Measurements from ENCODE around the gene NDUFB10. TPM values are rescaled to one million over a fixed set of nuclear protein-coding genes. Genes with fewer than 3 reads are reported as not detected.

NDUFB10 gene
- total RNA-seq, 1 donor from 2014 or later = 128 TPM

GRCh38 chr16:1987198-1987597, 27.9 kb downstream of the NDUFB10 start:
- no peak for TF ChIP-seq CTCF (conservative IDR thresholded peaks at IDR 0.05)
- Mint-ChIP-seq H3K9me3 (no peaks in the 10 kb centered on the region), H3K4me1 (peaks cover 29% of the 10 kb centered on the region), H3K36me3 (ENCODE audit: low read depth) (peaks cover 18% of the 10 kb centered on the region), H3K27me3 (ENCODE audit: low read depth) (peaks cover 68% of the 10 kb centered on the region), H3K4me3 (peak overlapping the region; percentile 78), H3K27ac (ENCODE audit: unreplicated experiment) (no peak overlapping the region)
- DNase-seq (ENCODE audit: low read depth, low spot score) = no peak

DNA sequence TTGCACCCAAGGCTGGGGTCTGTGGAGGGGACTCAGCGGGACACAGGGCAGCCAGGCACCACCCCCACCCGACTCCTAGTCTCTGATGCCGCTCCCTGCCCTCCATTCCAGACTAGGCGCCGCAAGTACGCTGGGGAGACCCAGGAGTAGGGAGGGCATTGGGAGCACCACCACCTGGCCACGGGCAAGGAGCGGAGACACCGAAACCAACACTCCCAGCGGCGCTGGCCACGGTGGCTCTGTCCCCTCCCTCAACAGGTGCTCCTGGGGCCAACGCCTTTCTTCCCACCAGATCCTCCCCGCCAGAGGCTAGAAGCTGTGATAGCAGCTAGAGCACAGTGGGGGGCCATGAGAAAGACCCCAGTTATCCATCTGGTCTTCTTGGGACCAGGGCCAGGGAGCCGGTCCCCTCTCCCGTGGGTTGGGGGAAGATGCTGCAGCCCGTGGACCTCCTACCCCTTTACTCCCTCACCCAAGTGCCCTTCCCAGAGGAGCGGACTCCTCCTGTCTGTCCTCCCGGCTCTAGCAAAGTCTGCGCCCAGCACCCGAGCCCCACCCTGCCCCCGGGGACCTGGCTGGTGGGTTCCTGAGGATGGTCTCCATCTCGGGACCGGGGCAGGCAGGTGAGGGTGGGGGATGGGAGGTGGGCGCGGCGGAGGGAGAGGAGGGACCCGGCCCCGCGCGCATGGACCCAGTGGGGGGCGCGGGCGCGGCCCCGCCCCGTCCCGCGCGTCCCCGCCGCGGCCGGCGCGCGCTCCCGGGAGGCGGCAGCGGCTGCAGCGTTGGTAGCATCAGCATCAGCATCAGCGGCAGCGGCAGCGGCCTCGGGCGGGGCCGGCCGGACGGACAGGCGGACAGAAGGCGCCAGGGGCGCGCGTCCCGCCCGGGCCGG, 30.1 kb downstream of the NDUFB10 start, which contains the start of gene SYNGR3:
SYNGR3 (plus strand) TSS at position 762 of the 892 bp plus-strand sequence. CDS start 133 bp downstream, outside the sequence.
- Mint-ChIP-seq H3K36me3 (ENCODE audit: low read depth) (peaks cover 20% of the 10 kb centered on the region), H3K4me1 (peaks cover 16% of the 10 kb centered on the region), H3K9me3 (no peaks in the 10 kb centered on the region), H3K27ac (ENCODE audit: unreplicated experiment) (no peak within 1 kb of the TSS), H3K4me3 (peak within 1 kb of the TSS; percentile 87), H3K27me3 (ENCODE audit: low read depth) (peaks cover 69% of the 10 kb centered on the region)
- no peak for TF ChIP-seq CTCF (conservative IDR thresholded peaks at IDR 0.05)
- no peak for DNase-seq (ENCODE audit: low read depth, low spot score)

DNA sequence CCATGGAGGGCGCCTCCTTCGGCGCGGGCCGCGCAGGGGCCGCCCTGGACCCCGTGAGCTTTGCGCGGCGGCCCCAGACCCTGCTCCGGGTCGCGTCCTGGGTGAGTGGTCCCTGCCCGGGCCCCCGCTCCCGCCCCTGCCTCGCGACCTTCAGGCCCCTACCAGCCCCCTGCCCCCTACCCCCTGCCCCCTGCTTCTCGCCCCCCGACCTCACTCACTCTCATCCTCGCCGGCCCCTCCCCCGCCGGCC, 30.7 kb downstream of the NDUFB10 start:
- H3K27ac Mint-ChIP-seq (ENCODE audit: unreplicated experiment) = no peak overlapping the region
- no peak for DNase-seq (ENCODE audit: low read depth, low spot score)
- peaks cover 66% of the 10 kb centered on the region for H3K27me3 Mint-ChIP-seq (ENCODE audit: low read depth)
- H3K4me1 Mint-ChIP-seq = peaks cover 11% of the 10 kb centered on the region
- H3K9me3 Mint-ChIP-seq = no peaks in the 10 kb centered on the region
- H3K36me3 Mint-ChIP-seq (ENCODE audit: low read depth) = peaks cover 20% of the 10 kb centered on the region
- TF ChIP-seq CTCF (conservative IDR thresholded peaks at IDR 0.05) = no peak
- H3K4me3 Mint-ChIP-seq = no peak overlapping the region

GRCh38 chr16:1990351-1991134, 31.2 kb downstream of the NDUFB10 start:
- H3K4me1 Mint-ChIP-seq = peaks cover 7% of the 10 kb centered on the region
- H3K36me3 Mint-ChIP-seq (ENCODE audit: low read depth) = peaks cover 24% of the 10 kb centered on the region
- no peaks in the 10 kb centered on the region for H3K9me3 Mint-ChIP-seq
- H3K4me3 Mint-ChIP-seq = peak overlapping the region; percentile 38
- DNase-seq (ENCODE audit: low read depth, low spot score) = no peak
- no peak for TF ChIP-seq CTCF (conservative IDR thresholded peaks at IDR 0.05)
- peaks cover 69% of the 10 kb centered on the region for H3K27me3 Mint-ChIP-seq (ENCODE audit: low read depth)
- no peak overlapping the region for H3K27ac Mint-ChIP-seq (ENCODE audit: unreplicated experiment)

DNA sequence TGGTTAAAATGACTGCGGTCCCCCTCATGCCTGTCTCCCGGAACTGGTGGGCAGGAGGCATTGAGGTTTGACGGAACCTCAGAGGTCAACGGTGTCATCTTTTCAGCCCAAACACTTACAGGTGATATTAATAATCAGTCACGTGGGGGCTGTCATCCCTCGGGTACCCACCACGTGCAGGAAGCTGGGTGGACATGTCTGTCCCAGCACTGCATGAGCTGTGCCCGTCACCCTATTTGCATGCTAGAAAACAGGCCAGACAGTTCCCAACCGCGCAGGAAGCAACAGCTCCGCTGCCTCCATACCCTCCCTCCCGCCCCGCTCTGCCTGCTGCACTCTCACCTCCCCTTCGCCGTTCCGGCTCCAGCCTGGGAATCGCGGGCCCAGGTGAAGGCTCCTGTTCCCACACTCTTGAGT, 31.8 kb downstream of the NDUFB10 start:
- Mint-ChIP-seq H3K36me3 (ENCODE audit: low read depth) (peaks cover 25% of the 10 kb centered on the region), H3K27me3 (ENCODE audit: low read depth) (peaks cover 72% of the 10 kb centered on the region), H3K27ac (ENCODE audit: unreplicated experiment) (no peak overlapping the region), H3K4me3 (peak overlapping the region; percentile 51), H3K9me3 (no peaks in the 10 kb centered on the region), H3K4me1 (peaks cover 7% of the 10 kb centered on the region)
- no peak for DNase-seq (ENCODE audit: low read depth, low spot score)
- no peak for TF ChIP-seq CTCF (conservative IDR thresholded peaks at IDR 0.05)

All from neural crest cell (in vitro differentiated cells).